Progenitor cell of endocrine pancreas (in vitro differentiated cells): ENCODE results near the gene DUSP22. TPM values are rescaled to one million over a fixed set of nuclear protein-coding genes. Genes with fewer than 3 reads are reported as not detected.

Source experiments
- DNase-seq: peaks from one replicate; pipeline ENCODE4 v3.0.0; 2021; ENCODE audit warnings: low spot score; ENCODE audit not compliant: unreplicated experiment
- H3K27ac Mint-ChIP-seq: 2 replicates; pipeline ENCODE4 v1.8.0; 2021; ENCODE audit warnings: mild to moderate bottlenecking, moderate library complexity, mixed read lengths
- H3K27me3 Mint-ChIP-seq: 2 replicates; pipeline ENCODE4 v1.8.0; 2021; ENCODE audit warnings: mixed read lengths
- H3K36me3 Mint-ChIP-seq: 2 replicates; pipeline ENCODE4 v1.8.0; 2022; ENCODE audit warnings: mixed read lengths; ENCODE audit not compliant: insufficient read depth
- H3K4me1 Mint-ChIP-seq: 2 replicates; pipeline ENCODE4 v1.8.0; 2021; ENCODE audit warnings: low read depth, mixed read lengths
- H3K4me3 Mint-ChIP-seq: 2 replicates; pipeline ENCODE4 v1.8.0; 2021; ENCODE audit warnings: low read depth, mild to moderate bottlenecking, moderate library complexity, mixed read lengths
- H3K9me3 Mint-ChIP-seq: 2 replicates; pipeline ENCODE4 v1.8.0; 2021; ENCODE audit warnings: low read depth, mixed read lengths
- CTCF ChIP-seq: fragments of 200-600 bp; sonication (generic); IDR thresholded peaks from one replicate; pipeline ENCODE4 v1.5.0; 2021; ENCODE audit warnings: antibody characterized with exemption, mild to moderate bottlenecking; ENCODE audit not compliant: unreplicated experiment
- total RNA-seq: library from RNA; stranded (reverse); gene quantifications from 2 replicates; pipeline ENCODE4 v1.2.1, GENCODE V29; 2021

Gene DUSP22
- total RNA-seq, 1 donor from 2014 or later: 40.4 TPM

DNA sequence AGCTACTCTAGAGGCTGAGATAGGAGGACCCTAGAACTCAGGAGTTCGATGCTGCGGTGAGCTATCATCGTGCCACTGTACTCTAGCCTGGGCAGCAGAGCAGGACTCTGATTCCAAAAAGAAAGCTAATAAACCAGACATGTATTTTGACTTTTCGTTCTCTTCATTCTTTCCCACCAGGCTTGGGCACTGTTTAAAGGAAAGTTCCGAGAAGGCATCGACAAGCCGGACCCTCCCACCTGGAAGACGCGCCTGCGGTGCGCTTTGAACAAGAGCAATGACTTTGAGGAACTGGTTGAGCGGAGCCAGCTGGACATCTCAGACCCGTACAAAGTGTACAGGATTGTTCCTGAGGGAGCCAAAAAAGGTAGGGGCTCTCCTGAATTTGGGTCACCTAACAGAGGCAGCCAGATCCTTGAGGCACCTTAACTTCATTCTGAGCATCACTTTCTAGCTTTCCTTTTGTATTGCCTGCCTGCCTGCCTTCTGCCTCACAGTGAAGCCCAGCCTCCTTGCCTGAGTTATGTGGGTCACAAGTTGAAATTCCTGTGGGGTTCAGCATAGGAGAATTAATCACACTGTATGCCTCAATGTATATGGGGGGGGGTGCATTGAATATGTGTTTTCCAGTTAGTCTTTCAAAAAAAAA is 102.5 kb downstream of the DUSP22 start:
- H3K9me3 Mint-ChIP-seq: no peaks in the 10 kb centered on the region
- H3K36me3 Mint-ChIP-seq: no peaks in the 10 kb centered on the region
- H3K27me3 Mint-ChIP-seq: peaks cover 86% of the 10 kb centered on the region
- no peak for DNase-seq
- H3K27ac Mint-ChIP-seq: no peak overlapping the region
- peaks cover 7% of the 10 kb centered on the region for H3K4me1 Mint-ChIP-seq
- TF ChIP-seq CTCF: no peak
- H3K4me3 Mint-ChIP-seq: no peak overlapping the region

DNA sequence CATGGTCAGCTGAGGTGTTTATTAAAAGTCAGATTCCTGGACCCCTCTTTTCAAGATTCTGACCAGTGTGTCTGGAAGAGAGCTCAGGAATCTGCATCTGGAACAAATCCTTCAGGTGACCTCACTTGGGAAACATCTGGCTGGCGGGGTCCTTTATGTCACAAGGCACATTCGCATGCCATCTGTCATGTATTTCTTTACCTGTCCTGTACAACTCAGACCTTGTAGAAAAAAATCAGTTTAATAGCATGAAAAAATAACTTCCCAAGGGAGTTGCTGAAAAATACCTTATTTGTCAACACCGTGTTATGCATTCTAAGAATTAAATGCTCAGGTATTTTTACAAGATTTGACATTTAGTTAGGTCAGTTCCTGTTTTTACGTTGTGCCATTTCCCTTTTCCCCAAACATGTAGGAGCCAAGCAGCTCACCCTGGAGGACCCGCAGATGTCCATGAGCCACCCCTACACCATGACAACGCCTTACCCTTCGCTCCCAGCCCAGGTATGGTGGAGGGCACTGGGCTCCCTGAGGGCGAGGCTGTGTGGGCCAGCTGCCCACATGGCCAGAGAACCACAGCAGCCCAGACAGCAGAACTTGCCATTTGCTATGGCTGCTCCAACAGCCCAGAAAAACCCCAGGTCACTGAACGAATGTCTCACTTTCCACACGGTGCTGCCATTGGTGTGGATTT is 103.3 kb downstream of the DUSP22 start:
- Mint-ChIP-seq H3K27ac (no peak overlapping the region), H3K4me3 (no peak overlapping the region), H3K27me3 (peaks cover 83% of the 10 kb centered on the region), H3K4me1 (peaks cover 7% of the 10 kb centered on the region), H3K9me3 (no peaks in the 10 kb centered on the region), H3K36me3 (no peaks in the 10 kb centered on the region)
- DNase-seq: no peak
- TF ChIP-seq CTCF: no peak

DNA sequence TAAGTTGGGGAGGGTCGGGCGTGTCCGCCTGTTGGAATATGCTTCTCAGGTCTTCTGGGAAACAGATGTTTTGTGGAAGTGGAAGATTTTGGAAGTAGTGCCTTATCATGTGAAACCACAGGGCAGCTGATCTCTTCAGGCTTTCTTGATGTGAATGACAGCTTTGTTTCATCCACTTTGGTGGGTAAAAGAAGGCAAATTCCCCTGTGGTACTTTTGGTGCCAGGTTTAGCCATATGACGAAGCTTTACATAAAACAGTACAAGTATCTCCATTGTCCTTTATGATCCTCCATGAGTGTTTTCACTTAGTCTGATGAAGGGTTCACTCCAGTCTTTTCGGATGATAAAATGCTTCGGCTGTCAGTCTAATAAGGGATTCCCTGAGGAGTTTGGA is 103.8 kb downstream of the DUSP22 start:
- no peak for DNase-seq
- TF ChIP-seq CTCF: no peak
- Mint-ChIP-seq H3K27ac (no peak overlapping the region), H3K36me3 (no peaks in the 10 kb centered on the region), H3K9me3 (no peaks in the 10 kb centered on the region), H3K4me1 (peaks cover 5% of the 10 kb centered on the region), H3K27me3 (peaks cover 78% of the 10 kb centered on the region), H3K4me3 (no peak overlapping the region)

DNA sequence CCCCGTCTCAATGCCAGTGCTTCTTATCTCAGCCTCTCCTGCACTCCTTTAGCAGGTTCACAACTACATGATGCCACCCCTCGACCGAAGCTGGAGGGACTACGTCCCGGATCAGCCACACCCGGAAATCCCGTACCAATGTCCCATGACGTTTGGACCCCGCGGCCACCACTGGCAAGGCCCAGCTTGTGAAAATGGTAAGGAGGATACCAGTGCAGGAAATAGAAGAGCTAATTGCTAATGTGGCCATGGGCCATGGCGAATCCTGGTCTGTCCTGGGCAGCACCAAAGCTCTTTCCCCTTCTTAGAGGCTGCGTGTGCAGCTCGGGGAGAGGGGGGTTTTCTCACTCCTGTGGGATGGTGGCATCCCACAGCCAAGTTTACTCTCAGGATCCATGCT is 104.8 kb downstream of the DUSP22 start:
- H3K4me1 Mint-ChIP-seq: peaks cover 4% of the 10 kb centered on the region
- no peak overlapping the region for H3K4me3 Mint-ChIP-seq
- H3K27me3 Mint-ChIP-seq: peaks cover 80% of the 10 kb centered on the region
- H3K36me3 Mint-ChIP-seq: no peaks in the 10 kb centered on the region
- no peak for TF ChIP-seq CTCF
- no peaks in the 10 kb centered on the region for H3K9me3 Mint-ChIP-seq
- DNase-seq: no peak
- no peak overlapping the region for H3K27ac Mint-ChIP-seq

DNA sequence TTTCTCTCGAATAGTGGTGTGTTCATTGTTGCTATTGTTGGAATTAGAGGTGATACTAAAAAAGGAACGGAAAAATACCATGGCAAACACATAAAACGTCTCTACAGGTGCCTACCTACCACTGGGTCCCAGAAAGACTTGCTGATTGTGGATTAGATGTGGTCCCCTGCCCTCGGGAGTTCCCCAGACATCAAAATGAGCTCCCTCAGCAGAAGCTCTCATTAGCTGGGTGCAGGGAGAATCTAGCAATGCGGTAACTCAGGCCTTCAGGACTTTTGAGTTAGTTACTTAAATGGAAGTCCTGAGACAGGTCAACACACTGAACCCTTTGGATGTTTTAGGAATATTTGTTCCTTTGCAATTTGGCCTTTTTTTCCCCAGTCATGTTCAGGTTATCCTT is 105.3 kb downstream of the DUSP22 start:
- H3K36me3 Mint-ChIP-seq: no peaks in the 10 kb centered on the region
- H3K9me3 Mint-ChIP-seq: no peaks in the 10 kb centered on the region
- peaks cover 81% of the 10 kb centered on the region for H3K27me3 Mint-ChIP-seq
- H3K4me1 Mint-ChIP-seq: peaks cover 4% of the 10 kb centered on the region
- DNase-seq: no peak
- no peak for TF ChIP-seq CTCF
- H3K27ac Mint-ChIP-seq: no peak overlapping the region
- H3K4me3 Mint-ChIP-seq: no peak overlapping the region
